ENCODE results near the gene PCP4L1. TPM values are rescaled to one million over a fixed set of nuclear protein-coding genes. Genes with fewer than 3 reads are reported as not detected.

The PCP4L1 gene
- total RNA-seq, 1 experiment from 2014 or later = 1.2 TPM

GRCh38 chr1:161241682-161242081 is 16.9 kb upstream of the PCP4L1 start:
- POLR2A ChIA-PET = no interaction called here
- ATAC-seq (no peak), DNase-seq (ENCODE audit: low spot score) (no peak)
- Mint-ChIP-seq H3K27ac (no peak overlapping the region), H3K9me3 (no peaks in the 10 kb centered on the region), H3K4me1 (no peaks in the 10 kb centered on the region), H3K4me3 (no peak overlapping the region), H3K36me3 (no peaks in the 10 kb centered on the region), H3K27me3 (ENCODE audit: low read depth) (peaks cover 6% of the 10 kb centered on the region)
- CTCF ChIA-PET = interaction anchor here (1.3 to 1.7 kb wide), 2 partner anchors 49 to 64 kb away, joined by 4 to 5 read pairs; no protein-coding TSS in a partner anchor
- no peak for TF ChIP-seq MXD4 (CRISPR knock-in tag; IDR thresholded peaks at IDR 0.05; ENCODE audit: borderline replicate concordance)
- TF ChIP-seq, protein P1, sequence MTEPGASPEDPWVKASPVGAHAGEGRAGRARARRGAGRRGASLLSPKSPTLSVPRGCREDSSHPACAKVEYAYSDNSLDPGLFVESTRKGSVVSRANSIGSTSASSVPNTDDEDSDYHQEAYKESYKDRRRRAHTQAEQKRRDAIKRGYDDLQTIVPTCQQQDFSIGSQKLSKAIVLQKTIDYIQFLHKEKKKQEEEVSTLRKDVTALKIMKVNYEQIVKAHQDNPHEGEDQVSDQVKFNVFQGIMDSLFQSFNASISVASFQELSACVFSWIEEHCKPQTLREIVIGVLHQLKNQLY (CRISPR knock-in tag; IDR thresholded peaks at IDR 0.05) = no peak
- TF ChIP-seq, protein P2, sequence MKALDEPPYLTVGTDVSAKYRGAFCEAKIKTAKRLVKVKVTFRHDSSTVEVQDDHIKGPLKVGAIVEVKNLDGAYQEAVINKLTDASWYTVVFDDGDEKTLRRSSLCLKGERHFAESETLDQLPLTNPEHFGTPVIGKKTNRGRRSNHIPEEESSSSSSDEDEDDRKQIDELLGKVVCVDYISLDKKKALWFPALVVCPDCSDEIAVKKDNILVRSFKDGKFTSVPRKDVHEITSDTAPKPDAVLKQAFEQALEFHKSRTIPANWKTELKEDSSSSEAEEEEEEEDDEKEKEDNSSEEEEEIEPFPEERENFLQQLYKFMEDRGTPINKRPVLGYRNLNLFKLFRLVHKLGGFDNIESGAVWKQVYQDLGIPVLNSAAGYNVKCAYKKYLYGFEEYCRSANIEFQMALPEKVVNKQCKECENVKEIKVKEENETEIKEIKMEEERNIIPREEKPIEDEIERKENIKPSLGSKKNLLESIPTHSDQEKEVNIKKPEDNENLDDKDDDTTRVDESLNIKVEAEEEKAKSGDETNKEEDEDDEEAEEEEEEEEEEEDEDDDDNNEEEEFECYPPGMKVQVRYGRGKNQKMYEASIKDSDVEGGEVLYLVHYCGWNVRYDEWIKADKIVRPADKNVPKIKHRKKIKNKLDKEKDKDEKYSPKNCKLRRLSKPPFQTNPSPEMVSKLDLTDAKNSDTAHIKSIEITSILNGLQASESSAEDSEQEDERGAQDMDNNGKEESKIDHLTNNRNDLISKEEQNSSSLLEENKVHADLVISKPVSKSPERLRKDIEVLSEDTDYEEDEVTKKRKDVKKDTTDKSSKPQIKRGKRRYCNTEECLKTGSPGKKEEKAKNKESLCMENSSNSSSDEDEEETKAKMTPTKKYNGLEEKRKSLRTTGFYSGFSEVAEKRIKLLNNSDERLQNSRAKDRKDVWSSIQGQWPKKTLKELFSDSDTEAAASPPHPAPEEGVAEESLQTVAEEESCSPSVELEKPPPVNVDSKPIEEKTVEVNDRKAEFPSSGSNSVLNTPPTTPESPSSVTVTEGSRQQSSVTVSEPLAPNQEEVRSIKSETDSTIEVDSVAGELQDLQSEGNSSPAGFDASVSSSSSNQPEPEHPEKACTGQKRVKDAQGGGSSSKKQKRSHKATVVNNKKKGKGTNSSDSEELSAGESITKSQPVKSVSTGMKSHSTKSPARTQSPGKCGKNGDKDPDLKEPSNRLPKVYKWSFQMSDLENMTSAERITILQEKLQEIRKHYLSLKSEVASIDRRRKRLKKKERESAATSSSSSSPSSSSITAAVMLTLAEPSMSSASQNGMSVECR (CRISPR knock-in tag; IDR thresholded peaks at IDR 0.05; ENCODE audit: borderline replicate concordance) = no peak

GRCh38 chr1:161242313-161242712 is 16.2 kb upstream of the PCP4L1 start:
- DNase-seq (ENCODE audit: low spot score) (no peak), ATAC-seq (no peak)
- POLR2A ChIA-PET = no interaction called here
- Mint-ChIP-seq H3K4me3 (no peak overlapping the region), H3K27me3 (ENCODE audit: low read depth) (peaks cover 6% of the 10 kb centered on the region), H3K27ac (no peak overlapping the region; the same call in 1 of the 2 replicates), H3K36me3 (no peaks in the 10 kb centered on the region), H3K9me3 (no peaks in the 10 kb centered on the region), H3K4me1 (no peaks in the 10 kb centered on the region)
- CTCF ChIA-PET = no interaction called here
- TF ChIP-seq, protein P3, sequence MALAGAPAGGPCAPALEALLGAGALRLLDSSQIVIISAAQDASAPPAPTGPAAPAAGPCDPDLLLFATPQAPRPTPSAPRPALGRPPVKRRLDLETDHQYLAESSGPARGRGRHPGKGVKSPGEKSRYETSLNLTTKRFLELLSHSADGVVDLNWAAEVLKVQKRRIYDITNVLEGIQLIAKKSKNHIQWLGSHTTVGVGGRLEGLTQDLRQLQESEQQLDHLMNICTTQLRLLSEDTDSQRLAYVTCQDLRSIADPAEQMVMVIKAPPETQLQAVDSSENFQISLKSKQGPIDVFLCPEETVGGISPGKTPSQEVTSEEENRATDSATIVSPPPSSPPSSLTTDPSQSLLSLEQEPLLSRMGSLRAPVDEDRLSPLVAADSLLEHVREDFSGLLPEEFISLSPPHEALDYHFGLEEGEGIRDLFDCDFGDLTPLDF (CRISPR knock-in tag; IDR thresholded peaks at IDR 0.05) = no peak
- TF ChIP-seq, protein P4, sequence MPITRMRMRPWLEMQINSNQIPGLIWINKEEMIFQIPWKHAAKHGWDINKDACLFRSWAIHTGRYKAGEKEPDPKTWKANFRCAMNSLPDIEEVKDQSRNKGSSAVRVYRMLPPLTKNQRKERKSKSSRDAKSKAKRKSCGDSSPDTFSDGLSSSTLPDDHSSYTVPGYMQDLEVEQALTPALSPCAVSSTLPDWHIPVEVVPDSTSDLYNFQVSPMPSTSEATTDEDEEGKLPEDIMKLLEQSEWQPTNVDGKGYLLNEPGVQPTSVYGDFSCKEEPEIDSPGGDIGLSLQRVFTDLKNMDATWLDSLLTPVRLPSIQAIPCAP (CRISPR knock-in tag; IDR thresholded peaks at IDR 0.05) = no peak
- TF ChIP-seq GTF2I (CRISPR knock-in tag; conservative IDR thresholded peaks at IDR 0.05) (no peak), GABPB1 (CRISPR knock-in tag; IDR thresholded peaks at IDR 0.05) (no peak), ZNF416 (CRISPR knock-in tag; IDR thresholded peaks at IDR 0.05) (no peak), CTCF (IDR thresholded peaks at IDR 0.05) (no peak), SMAD3 (CRISPR knock-in tag; IDR thresholded peaks at IDR 0.05; ENCODE audit: borderline replicate concordance) (no peak), NFYB (CRISPR knock-in tag; conservative IDR thresholded peaks at IDR 0.05; ENCODE audit: low read depth) (no peak), IRF2 (CRISPR knock-in tag; IDR thresholded peaks at IDR 0.05; ENCODE audit: borderline replicate concordance, low read depth) (no peak), FOXP1 (CRISPR knock-in tag; IDR thresholded peaks at IDR 0.05; ENCODE audit: borderline replicate concordance) (no peak)
- TF ChIP-seq, protein P2 (CRISPR knock-in tag; IDR thresholded peaks at IDR 0.05; ENCODE audit: borderline replicate concordance) = no peak
- TF ChIP-seq, protein P5, sequence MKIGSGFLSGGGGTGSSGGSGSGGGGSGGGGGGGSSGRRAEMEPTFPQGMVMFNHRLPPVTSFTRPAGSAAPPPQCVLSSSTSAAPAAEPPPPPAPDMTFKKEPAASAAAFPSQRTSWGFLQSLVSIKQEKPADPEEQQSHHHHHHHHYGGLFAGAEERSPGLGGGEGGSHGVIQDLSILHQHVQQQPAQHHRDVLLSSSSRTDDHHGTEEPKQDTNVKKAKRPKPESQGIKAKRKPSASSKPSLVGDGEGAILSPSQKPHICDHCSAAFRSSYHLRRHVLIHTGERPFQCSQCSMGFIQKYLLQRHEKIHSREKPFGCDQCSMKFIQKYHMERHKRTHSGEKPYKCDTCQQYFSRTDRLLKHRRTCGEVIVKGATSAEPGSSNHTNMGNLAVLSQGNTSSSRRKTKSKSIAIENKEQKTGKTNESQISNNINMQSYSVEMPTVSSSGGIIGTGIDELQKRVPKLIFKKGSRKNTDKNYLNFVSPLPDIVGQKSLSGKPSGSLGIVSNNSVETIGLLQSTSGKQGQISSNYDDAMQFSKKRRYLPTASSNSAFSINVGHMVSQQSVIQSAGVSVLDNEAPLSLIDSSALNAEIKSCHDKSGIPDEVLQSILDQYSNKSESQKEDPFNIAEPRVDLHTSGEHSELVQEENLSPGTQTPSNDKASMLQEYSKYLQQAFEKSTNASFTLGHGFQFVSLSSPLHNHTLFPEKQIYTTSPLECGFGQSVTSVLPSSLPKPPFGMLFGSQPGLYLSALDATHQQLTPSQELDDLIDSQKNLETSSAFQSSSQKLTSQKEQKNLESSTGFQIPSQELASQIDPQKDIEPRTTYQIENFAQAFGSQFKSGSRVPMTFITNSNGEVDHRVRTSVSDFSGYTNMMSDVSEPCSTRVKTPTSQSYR (CRISPR knock-in tag; IDR thresholded peaks at IDR 0.05) = no peak

Data from WTC11 (cell line).